GM12891 (cell line): ENCODE data around the gene CFAP74. TPM values are rescaled to one million over a fixed set of nuclear protein-coding genes. Genes with fewer than 3 reads are reported as not detected.
A peak's percentile ranks its signal among the peaks of the same experiment; 100 is the strongest.

ENCODE experiments used
- DNase-seq: peaks from one replicate; pipeline ENCODE4 v3.0.0; 2011; ENCODE audit warnings: low spot score; ENCODE audit not compliant: insufficient read length
- FAIRE-seq: peaks from 2 replicates; lab custom pipeline; 2011; peaks lifted over from hg19 to GRCh38; lab: Jason Lieb, UNC
- PAX5 ChIP-seq: IDR thresholded peaks from 2 replicates; pipeline ENCODE4 v1.6.1; 2011; ENCODE audit warnings: low read length, moderate library complexity, mild to moderate bottlenecking; ENCODE audit not compliant: insufficient read depth, severe bottlenecking
- POLR2A ChIP-seq: IDR thresholded peaks from 2 replicates; pipeline ENCODE4 v1.6.1; 2011; ENCODE audit warnings: low read depth, low read length, control low read depth
- POLR2AphosphoS5 ChIP-seq: IDR thresholded peaks from 2 replicates; pipeline ENCODE4 v1.6.1; 2011; ENCODE audit warnings: low read depth, low read length, control low read depth
- POU2F2 ChIP-seq: IDR thresholded peaks from 2 replicates; pipeline ENCODE4 v1.6.1; 2011; ENCODE audit warnings: low read depth, mild to moderate bottlenecking, control low read depth, low read length, moderate library complexity
- SPI1 ChIP-seq: IDR thresholded peaks from 2 replicates; pipeline ENCODE4 v1.6.1; 2011; ENCODE audit warnings: low read depth, low read length, control low read depth
- TAF1 ChIP-seq: IDR thresholded peaks from 2 replicates; pipeline ENCODE4 v1.6.1; 2011; ENCODE audit warnings: low read depth, low read length, control low read depth
- polyA plus RNA-seq: library from polyadenylated mRNA; unstranded; fragments of >200 nt; gene quantifications from one replicate; pipeline ENCODE4 v1.2.1, GENCODE V29; 2012; ENCODE audit warnings: low read depth, missing spikeins, inconsistent platforms; ENCODE audit not compliant: missing spikeins

CFAP74 gene
- polyA plus RNA-seq, result not detected

GRCh38 chr1:2003541-2004131 lies at the start of gene CFAP74:
Gene CFAP74, minus strand, starts transcription at chr1:2003786. Its CDS starts 12,830 bp downstream, at chr1:1990956.
- TF ChIP-seq POU2F2 (no peak), TAF1 (no peak), POLR2A (no peak), PAX5 (no peak), POLR2AphosphoS5 (no peak), SPI1 (no peak)
- no peak for FAIRE-seq
- no peak for DNase-seq

GRCh38 chr1:2053217-2053616 lies 49.6 kb upstream of the CFAP74 start:
- no peak for TF ChIP-seq SPI1
- TF ChIP-seq POLR2A, result no peak
- no peak for TF ChIP-seq PAX5
- TF ChIP-seq TAF1, result no peak
- DNase-seq (no peak), FAIRE-seq (no peak)

- no peak for TF ChIP-seq POLR2AphosphoS5
- no peak for TF ChIP-seq SPI1
- no peak for TF ChIP-seq TAF1
- DNase-seq (no peak), FAIRE-seq (no peak)
These were observed 49.2 kb upstream of the CFAP74 start for GRCh38 chr1:2052756-2053155.

GRCh38 chr1:2052054-2052679 lies 48.6 kb upstream of the CFAP74 start:
- TF ChIP-seq SPI1 (no peak), TAF1 (no peak), POLR2AphosphoS5 (no peak), PAX5 (no peak), POLR2A (no peak), POU2F2 (no peak)
- no peak for FAIRE-seq
- no peak for DNase-seq

- DNase-seq, result no peak
- FAIRE-seq, result no peak
- TF ChIP-seq PAX5 (no peak), POLR2A (no peak), SPI1 (no peak)
These were observed 47.5 kb upstream of the CFAP74 start for GRCh38 chr1:2050793-2051682.

GRCh38 chr1:2050461-2050792 lies 46.8 kb upstream of the CFAP74 start:
- no peak for DNase-seq
- no peak for FAIRE-seq
- TF ChIP-seq PAX5, result no peak
- TF ChIP-seq SPI1, result no peak

- FAIRE-seq (no peak), DNase-seq (peak; percentile 59)
- TF ChIP-seq POLR2AphosphoS5 (no peak), TAF1 (no peak), PAX5 (no peak), POLR2A (no peak), POU2F2 (no peak), SPI1 (no peak)
These were observed 46.3 kb upstream of the CFAP74 start, which contains the start of gene PRKCZ for GRCh38 chr1:2049718-2050431. Gene PRKCZ, plus strand, starts transcription at chr1:2050411. Its CDS starts 220 bp downstream, at chr1:2050631.

GRCh38 chr1:2049225-2049717 lies 45.7 kb upstream of the CFAP74 start:
- DNase-seq (no peak), FAIRE-seq (no peak)
- TF ChIP-seq POLR2AphosphoS5 (no peak), PAX5 (no peak), POLR2A (no peak), POU2F2 (no peak), SPI1 (no peak), TAF1 (no peak)

GRCh38 chr1:2047749-2048729 lies 44.5 kb upstream of the CFAP74 start:
- FAIRE-seq (no peak), DNase-seq (no peak)
- TF ChIP-seq SPI1 (no peak), POLR2A (no peak), TAF1 (no peak), POLR2AphosphoS5 (no peak), POU2F2 (no peak), PAX5 (no peak)
